Measurements from ENCODE around the gene LRP1B.

The LRP1B gene

DNA sequence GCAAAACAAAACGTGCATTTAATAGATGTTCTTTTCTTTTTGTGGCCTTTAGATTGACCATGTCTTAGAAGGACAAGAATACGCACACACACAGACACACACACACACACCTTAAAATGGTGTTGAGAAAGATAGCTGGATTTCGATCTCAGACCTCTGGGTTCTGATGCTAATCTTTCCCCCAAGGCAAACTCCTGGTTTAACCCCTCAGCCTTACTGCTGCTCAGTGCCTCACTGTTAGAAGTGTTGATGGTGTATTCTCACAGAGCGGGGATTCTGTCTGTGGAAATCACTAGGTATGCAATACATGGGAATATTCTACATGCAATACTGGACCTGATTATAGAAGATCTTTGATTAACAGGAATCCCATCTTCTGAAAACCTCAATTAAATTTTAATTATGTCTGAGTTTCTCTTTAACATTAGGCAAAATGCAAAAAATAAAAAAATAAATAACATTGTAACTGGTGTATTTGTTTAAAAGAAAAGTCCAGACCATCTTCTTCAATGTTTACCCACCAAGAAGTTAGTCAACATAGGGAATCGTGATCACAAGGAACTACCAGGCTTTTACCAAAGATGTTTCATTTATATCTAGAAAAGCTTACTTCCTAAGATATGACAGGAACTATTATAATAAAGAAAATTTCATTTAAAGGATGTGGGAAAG, 613.5 kb downstream of the LRP1B start:
- no peak overlapping the region for H2AFZ ChIP-seq (ENCODE audit: low read depth)
- no peak overlapping the region for H3K27ac ChIP-seq
- no peaks in the 10 kb centered on the region for H3K4me1 ChIP-seq (ENCODE audit: low read depth, poor library complexity, severe bottlenecking)
- TF ChIP-seq CTCF (conservative IDR thresholded peaks at IDR 0.05; ENCODE audit: low read depth, low read length): no peak
- H3K79me2 ChIP-seq (ENCODE audit: insufficient read depth, low read depth): no peaks in the 10 kb centered on the region
- H3K4me2 ChIP-seq: no peak overlapping the region
- no peak overlapping the region for H3K9ac ChIP-seq
- no peaks in the 10 kb centered on the region for H4K20me1 ChIP-seq (ENCODE audit: insufficient read depth)
- no peak overlapping the region for H3K4me3 ChIP-seq (IDR thresholded peaks at IDR 0.05; ENCODE audit: insufficient read depth, low read depth, low read length)
- H3K27me3 ChIP-seq (ENCODE audit: insufficient read depth, low read depth): no peaks in the 10 kb centered on the region
- no peaks in the 10 kb centered on the region for H3K36me3 ChIP-seq (ENCODE audit: insufficient read depth)

DNA sequence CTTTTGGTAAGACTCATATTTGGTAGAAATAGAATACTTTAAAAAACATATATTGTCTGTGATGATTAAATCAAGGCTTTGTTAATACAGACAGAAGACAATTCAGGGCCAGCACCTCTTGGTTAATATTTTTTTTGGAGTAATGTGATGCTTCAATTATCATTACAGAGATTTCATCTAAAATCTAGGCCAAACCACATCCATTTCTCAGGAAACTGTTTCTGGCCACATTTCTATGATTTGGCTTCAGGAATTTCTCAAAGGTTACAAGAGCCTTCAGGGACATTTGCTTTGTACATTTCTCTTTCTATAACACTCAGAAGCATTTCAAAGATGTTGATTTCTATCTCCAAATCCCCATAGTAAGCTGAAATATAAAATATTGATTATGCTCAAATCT, 614.9 kb downstream of the LRP1B start:
- TF ChIP-seq CTCF (conservative IDR thresholded peaks at IDR 0.05; ENCODE audit: low read depth, low read length): no peak
- Histone ChIP-seq H3K4me2 (no peak overlapping the region), H3K36me3 (ENCODE audit: insufficient read depth) (no peaks in the 10 kb centered on the region), H3K4me3 (IDR thresholded peaks at IDR 0.05; ENCODE audit: insufficient read depth, low read depth, low read length) (no peak overlapping the region), H3K27ac (no peak overlapping the region), H2AFZ (ENCODE audit: low read depth) (no peak overlapping the region), H3K4me1 (ENCODE audit: low read depth, poor library complexity, severe bottlenecking) (no peaks in the 10 kb centered on the region), H4K20me1 (ENCODE audit: insufficient read depth) (no peaks in the 10 kb centered on the region), H3K79me2 (ENCODE audit: insufficient read depth, low read depth) (no peaks in the 10 kb centered on the region), H3K27me3 (ENCODE audit: insufficient read depth, low read depth) (no peaks in the 10 kb centered on the region), H3K9ac (no peak overlapping the region)

- H4K20me1 ChIP-seq (ENCODE audit: insufficient read depth): no peaks in the 10 kb centered on the region
- H3K36me3 ChIP-seq (ENCODE audit: insufficient read depth): no peaks in the 10 kb centered on the region
- no peaks in the 10 kb centered on the region for H3K79me2 ChIP-seq (ENCODE audit: insufficient read depth, low read depth)
- no peak overlapping the region for H2AFZ ChIP-seq (ENCODE audit: low read depth)
- H3K27ac ChIP-seq: no peak overlapping the region
- H3K4me2 ChIP-seq: no peak overlapping the region
- H3K9ac ChIP-seq: no peak overlapping the region
- no peaks in the 10 kb centered on the region for H3K4me1 ChIP-seq (ENCODE audit: low read depth, poor library complexity, severe bottlenecking)
- no peak for TF ChIP-seq CTCF (conservative IDR thresholded peaks at IDR 0.05; ENCODE audit: low read depth, low read length)
- H3K4me3 ChIP-seq (IDR thresholded peaks at IDR 0.05; ENCODE audit: insufficient read depth, low read depth, low read length): no peak overlapping the region
- no peaks in the 10 kb centered on the region for H3K27me3 ChIP-seq (ENCODE audit: insufficient read depth, low read depth)
These were observed 617.0 kb downstream of the LRP1B start for GRCh38 chr2:141513853-141514252.

- TF ChIP-seq CTCF (conservative IDR thresholded peaks at IDR 0.05; ENCODE audit: low read depth, low read length): no peak
- Histone ChIP-seq H3K79me2 (ENCODE audit: insufficient read depth, low read depth) (no peaks in the 10 kb centered on the region), H3K4me2 (no peak overlapping the region), H3K27ac (no peak overlapping the region), H3K4me3 (IDR thresholded peaks at IDR 0.05; ENCODE audit: insufficient read depth, low read depth, low read length) (no peak overlapping the region), H3K36me3 (ENCODE audit: insufficient read depth) (no peaks in the 10 kb centered on the region), H3K27me3 (ENCODE audit: insufficient read depth, low read depth) (no peaks in the 10 kb centered on the region), H3K4me1 (ENCODE audit: low read depth, poor library complexity, severe bottlenecking) (no peaks in the 10 kb centered on the region), H4K20me1 (ENCODE audit: insufficient read depth) (no peaks in the 10 kb centered on the region), H3K9ac (no peak overlapping the region), H2AFZ (ENCODE audit: low read depth) (no peak overlapping the region)
These were observed 621.8 kb downstream of the LRP1B start for GRCh38 chr2:141508806-141509595.

Measured in KMS-11 (cell line).